Transverse colon (tissue), 4 donors: Measurements from ENCODE around the gene ADM. TPM values are rescaled to one million over a fixed set of nuclear protein-coding genes. Genes with fewer than 3 reads are reported as not detected.

Experiments
- DNase-seq: peaks from one replicate; pipeline ENCODE4 v3.0.0-alpha.2; 2019
- H3K27ac ChIP-seq, 4 donors: fragments of 200-600 bp; sonication (generic); 2 replicates each; pipeline ENCODE4 v1.5.1; 2016 to 2018; ENCODE audit warnings: inconsistent platforms in 4 of 4
- H3K27me3 ChIP-seq: fragments of 200-600 bp; sonication (generic); 2 replicates; pipeline ENCODE4 v1.5.1; 2017; ENCODE audit warnings: inconsistent platforms
- H3K36me3 ChIP-seq, 4 donors: fragments of 200-600 bp; sonication (generic); 2 replicates each; pipeline ENCODE4 v1.5.1; 2017 to 2019; ENCODE audit warnings: inconsistent platforms in 4 of 4
- H3K4me1 ChIP-seq, 4 donors: fragments of 200-600 bp; sonication (generic); 2 replicates each; pipeline ENCODE4 v1.5.1; 2017 to 2020; ENCODE audit warnings: inconsistent platforms in 4 of 4
- H3K4me3 ChIP-seq, 4 donors: fragments of 200-600 bp; sonication (generic); 1 replicate in 1 of 4; 2 replicates in 3 of 4; pipeline versions ENCODE4 v1.5.1 to v1.6.1; 2017 to 2019; ENCODE audit warnings: inconsistent platforms in 4 of 4
- H3K9me3 ChIP-seq, 2 donors: fragments of 200-600 bp; sonication (generic); 2 replicates each; pipeline ENCODE4 v1.5.1; 2017 to 2019; ENCODE audit warnings: inconsistent platforms in 2 of 2
- CTCF ChIP-seq, 5 experiments: fragments of 200-600 bp in 3 of 5; fragments of 450-650 bp in 2 of 5; sonication (generic) in 3 of 5; IDR thresholded peaks; 1 replicate in 2 of 5; 2 replicates in 3 of 5; pipeline ENCODE4 v1.5.1; 2016 to 2017; ENCODE audit warnings: antibody characterized with exemption in 5 of 5, inconsistent platforms in 3 of 5, mild to moderate bottlenecking in 2 of 5, moderate library complexity in 1 of 5
- EP300 ChIP-seq: sonication (generic); formaldehyde crosslinking; IDR thresholded peaks from one replicate; pipeline ENCODE4 v1.6.1; 2017; ENCODE audit warnings: antibody characterized with exemption, low read depth
- POLR2A ChIP-seq: fragments of 450-650 bp; IDR thresholded peaks from one replicate; pipeline ENCODE4 v1.6.1; 2016; ENCODE audit warnings: antibody characterized with exemption, mild to moderate bottlenecking, moderate library complexity
- POLR2AphosphoS5 ChIP-seq, 3 donors: sonication (generic); formaldehyde crosslinking; IDR thresholded peaks; one replicate each; pipeline ENCODE4 v1.6.1; 2016; ENCODE audit warnings: antibody characterized with exemption in 3 of 3
- WGBS, 2 donors: methylation state at CpG; one replicate each; pipeline ENCODE4 v1.1.5; 2018; ENCODE audit warnings: low coverage in 1 of 2; 5-methylcytosine and 5-hydroxymethylcytosine counted together
- in situ Hi-C, 4 donors: fragments of 200-750 bp; cut with MboI; loops; one replicate each; pipeline versions ENCODE4 v1.15.0 to v1.15.1; 2017; ENCODE audit warnings: low sequenced_read_pairs in 3 of 4, low pct_ligation_motif_present in 1 of 4, low pct_unique_long_range_greater_than_20kb in 1 of 4
- intact Hi-C: fragments of 100-400 bp; cut with DNase I; formaldehyde crosslinking; loops from one replicate; pipeline ENCODE4 v1.15.1; 2023; ENCODE audit warnings: low total_unique reads
- total RNA-seq, 4 donors: library from RNA; depleted of rRNA; stranded (reverse); fragments of >200 nt; gene quantifications; one replicate each; pipeline ENCODE4 v1.1.0, GENCODE V29; 2016

ADM gene
- total RNA-seq, 4 donors from 2014 or later = 51.9 to 235 (median 157) TPM

DNA sequence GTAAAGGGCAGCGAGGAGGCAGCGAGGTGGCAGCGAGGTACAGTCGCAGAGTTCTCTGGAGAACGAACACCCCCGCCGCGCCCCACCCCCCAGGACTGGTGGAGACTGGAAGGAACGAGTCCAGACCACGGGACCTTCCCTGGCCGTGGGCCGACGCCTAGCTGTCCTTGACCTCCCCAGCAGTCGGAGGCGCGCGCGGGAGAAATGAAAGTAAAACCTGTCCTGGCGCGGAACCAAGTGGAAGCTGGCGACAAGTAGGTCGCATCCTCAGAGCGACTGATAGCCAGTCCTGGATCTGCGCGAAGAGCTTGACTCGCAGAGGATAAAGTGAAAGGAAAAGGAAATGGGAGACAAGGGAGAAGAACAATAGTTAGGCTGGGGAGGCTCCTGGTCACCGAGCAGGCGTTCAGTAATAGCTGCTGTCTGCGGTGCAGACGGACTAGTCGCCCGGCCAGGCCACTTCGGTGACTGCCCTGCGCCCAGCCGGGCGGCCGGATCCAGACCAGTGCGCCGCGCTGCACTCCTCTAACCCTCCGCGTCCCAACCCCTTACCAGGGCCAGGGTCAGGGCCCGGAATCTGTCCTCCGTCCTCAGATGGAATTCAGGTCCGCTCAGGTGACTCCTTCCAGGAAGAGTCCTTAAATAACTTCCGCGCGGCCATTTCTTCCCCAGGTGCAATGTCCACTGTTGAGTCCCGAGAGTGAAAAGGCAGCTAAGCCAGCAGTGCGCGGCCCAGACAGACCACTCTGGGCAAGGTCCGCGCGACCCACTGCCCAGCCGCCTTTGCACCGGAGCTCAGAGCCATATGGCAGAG, 1.9 kb upstream of the ADM start:
- DNase-seq = peak; percentile 95
- no peaks in the 10 kb centered on the region for H3K36me3 ChIP-seq
- H3K4me1 ChIP-seq = peaks cover 3 to 41% (median 27%) of the 10 kb centered on the region in 4 donors
- TF ChIP-seq POLR2AphosphoS5 (IDR thresholded peaks at IDR 0.05) = peak; percentile 74 to 94 (median 92)
- peak; percentile 54 for TF ChIP-seq EP300
- no peak for TF ChIP-seq CTCF (IDR thresholded peaks at IDR 0.05)
- TF ChIP-seq POLR2A = peak; percentile 92
- WGBS, 2 donors = 0 to 1% methylated on average over 14 to 54 of the region's 56 CpGs
- intact Hi-C loops (loop anchor here (5.0 to 10.0 kb wide), 2 partner anchors 328 to 546 kb away; no protein-coding TSS in a partner anchor), in situ Hi-C loops (loop anchor here in 3 of 4 donors (25.0 kb wide), 2 partner anchors 441 to 541 kb away; no protein-coding TSS in a partner anchor)
- no peaks in the 10 kb centered on the region for H3K9me3 ChIP-seq
- peak overlapping the region; percentile 59 to 74 (median 66) for H3K4me3 ChIP-seq
- H3K27ac ChIP-seq = peak overlapping the region; percentile 90 to 96 (median 92)
- H3K27me3 ChIP-seq = peaks cover 3% of the 10 kb centered on the region

GRCh38 chr11:10303558-10304363, 1.1 kb upstream of the ADM start:
- H3K9me3 ChIP-seq = no peaks in the 10 kb centered on the region
- in situ Hi-C loops (loop anchor here in 3 of 4 donors (25.0 kb wide), 2 partner anchors 441 to 541 kb away; no protein-coding TSS in a partner anchor), intact Hi-C loops (loop anchor here (5.0 to 10.0 kb wide), 2 partner anchors 329 to 546 kb away; no protein-coding TSS in a partner anchor)
- peak overlapping the region; percentile 59 to 74 (median 66) for H3K4me3 ChIP-seq
- no peaks in the 10 kb centered on the region for H3K36me3 ChIP-seq
- TF ChIP-seq POLR2AphosphoS5 (IDR thresholded peaks at IDR 0.05) (peak; percentile 30 to 80 (median 79)), POLR2A (peak; percentile 78), CTCF (IDR thresholded peaks at IDR 0.05) (no peak), EP300 (no peak)
- H3K27me3 ChIP-seq = peaks cover 3% of the 10 kb centered on the region
- WGBS, 2 donors = 19 to 31% methylated on average over 5 to 29 of the region's 29 CpGs
- peak; percentile 74 for DNase-seq
- H3K27ac ChIP-seq = peak overlapping the region; percentile 90 to 96 (median 92)
- peaks cover 10 to 47% (median 35%) of the 10 kb centered on the region in 4 donors for H3K4me1 ChIP-seq

GRCh38 chr11:10305262-10305963, 540 bp downstream of the ADM start:
- intact Hi-C loops = loop anchor here (5.0 to 10.0 kb wide), 2 partner anchors 98 to 331 kb away; no protein-coding TSS in a partner anchor
- Histone ChIP-seq H3K4me1 (peaks cover 13 to 63% (median 46%) of the 10 kb centered on the region in 4 donors), H3K27ac (peak overlapping the region; percentile 90 to 96 (median 92)), H3K9me3 (no peaks in the 10 kb centered on the region), H3K4me3 (peak overlapping the region; percentile 48 to 74 (median 60)), H3K36me3 (no peaks in the 10 kb centered on the region), H3K27me3 (peaks cover 3% of the 10 kb centered on the region)
- in situ Hi-C loops = loop anchor here in 3 of 4 donors (25.0 kb wide), 2 partner anchors 443 to 543 kb away; no protein-coding TSS in a partner anchor
- whole genome bisulfite sequencing, 2 donors = 0% methylated on average over 42 of the region's 51 CpGs; no CpG with 5 or more reads in 1 of the 2 donors
- TF ChIP-seq POLR2AphosphoS5 (IDR thresholded peaks at IDR 0.05) (peak in 1 of 3 donors; percentile 47), CTCF (IDR thresholded peaks at IDR 0.05) (no peak), EP300 (no peak), POLR2A (peak; percentile 80)
- peak; percentile 51 for DNase-seq
